ENCODE results near the gene DENND1A.

Gene DENND1A

GRCh38 chr9:123378025-123378424 is 551.9 kb downstream of the DENND1A start:
- 83 to 89% methylated on average over 10 of the region's 10 CpGs for WGBS, 2 experiments (ENCODE audit: insufficient coverage in 2 of 2)
- Histone ChIP-seq H3K9me3 (ENCODE audit: control insufficient read depth, low read length) (no peaks in the 10 kb centered on the region), H3K4me1 (ENCODE audit: control insufficient read depth, insufficient read depth, low read length, poor library complexity, severe bottlenecking) (peaks cover 43% of the 10 kb centered on the region), H3K4me3 (ENCODE audit: extremely low read depth, insufficient read depth, low read length, poor library complexity, severe bottlenecking) (no peak overlapping the region), H3K36me3 (ENCODE audit: control insufficient read depth, insufficient read depth, low read length) (peaks cover 24% of the 10 kb centered on the region), H3K27ac (ENCODE audit: low read depth, low read length, severe bottlenecking) (peak overlapping the region; percentile 91)

- Histone ChIP-seq H3K9me3 (ENCODE audit: control insufficient read depth, low read length) (no peaks in the 10 kb centered on the region), H3K36me3 (ENCODE audit: control insufficient read depth, insufficient read depth, low read length) (peaks cover 26% of the 10 kb centered on the region), H3K4me3 (ENCODE audit: extremely low read depth, insufficient read depth, low read length, poor library complexity, severe bottlenecking) (no peak overlapping the region), H3K27ac (ENCODE audit: low read depth, low read length, severe bottlenecking) (peak overlapping the region; percentile 91), H3K4me1 (ENCODE audit: control insufficient read depth, insufficient read depth, low read length, poor library complexity, severe bottlenecking) (peaks cover 48% of the 10 kb centered on the region)
- 84 to 85% methylated on average over 20 of the region's 21 CpGs for WGBS, 2 experiments (ENCODE audit: insufficient coverage in 2 of 2)
Observed at GRCh38 chr9:123377211-123377971, 552.5 kb downstream of the DENND1A start.

GRCh38 chr9:123376218-123377071 is 553.5 kb downstream of the DENND1A start:
- no peaks in the 10 kb centered on the region for H3K9me3 ChIP-seq (ENCODE audit: control insufficient read depth, low read length)
- WGBS, 2 experiments (ENCODE audit: insufficient coverage in 2 of 2): 78 to 90% methylated on average over 21 to 24 of the region's 24 CpGs
- peak overlapping the region; percentile 91 for H3K27ac ChIP-seq (ENCODE audit: low read depth, low read length, severe bottlenecking)
- peaks cover 48% of the 10 kb centered on the region for H3K4me1 ChIP-seq (ENCODE audit: control insufficient read depth, insufficient read depth, low read length, poor library complexity, severe bottlenecking)
- no peak overlapping the region for H3K4me3 ChIP-seq (ENCODE audit: extremely low read depth, insufficient read depth, low read length, poor library complexity, severe bottlenecking)
- peaks cover 35% of the 10 kb centered on the region for H3K36me3 ChIP-seq (ENCODE audit: control insufficient read depth, insufficient read depth, low read length)

GRCh38 chr9:123375469-123376132 is 554.3 kb downstream of the DENND1A start:
- Histone ChIP-seq H3K27ac (ENCODE audit: low read depth, low read length, severe bottlenecking) (peak overlapping the region; percentile 91), H3K36me3 (ENCODE audit: control insufficient read depth, insufficient read depth, low read length) (peaks cover 43% of the 10 kb centered on the region), H3K4me3 (ENCODE audit: extremely low read depth, insufficient read depth, low read length, poor library complexity, severe bottlenecking) (no peak overlapping the region), H3K9me3 (ENCODE audit: control insufficient read depth, low read length) (no peaks in the 10 kb centered on the region), H3K4me1 (ENCODE audit: control insufficient read depth, insufficient read depth, low read length, poor library complexity, severe bottlenecking) (peaks cover 48% of the 10 kb centered on the region)
- WGBS, 2 experiments (ENCODE audit: insufficient coverage in 2 of 2): 45 to 59% methylated on average over 9 of the region's 14 CpGs

GRCh38 chr9:123373946-123374345 is 556.0 kb downstream of the DENND1A start:
- Histone ChIP-seq H3K27ac (ENCODE audit: low read depth, low read length, severe bottlenecking) (peak overlapping the region; percentile 91), H3K4me1 (ENCODE audit: control insufficient read depth, insufficient read depth, low read length, poor library complexity, severe bottlenecking) (peaks cover 48% of the 10 kb centered on the region), H3K36me3 (ENCODE audit: control insufficient read depth, insufficient read depth, low read length) (peaks cover 48% of the 10 kb centered on the region), H3K4me3 (ENCODE audit: extremely low read depth, insufficient read depth, low read length, poor library complexity, severe bottlenecking) (no peak overlapping the region), H3K9me3 (ENCODE audit: control insufficient read depth, low read length) (no peaks in the 10 kb centered on the region)
- 0% methylated on average over 1 of the region's 10 CpGs; no CpG with 5 or more reads in 1 of the 2 experiments for WGBS, 2 experiments (ENCODE audit: insufficient coverage in 2 of 2)

GRCh38 chr9:123373447-123373923 is 556.4 kb downstream of the DENND1A start:
- H3K9me3 ChIP-seq (ENCODE audit: control insufficient read depth, low read length): no peaks in the 10 kb centered on the region
- H3K4me1 ChIP-seq (ENCODE audit: control insufficient read depth, insufficient read depth, low read length, poor library complexity, severe bottlenecking): peaks cover 52% of the 10 kb centered on the region
- H3K4me3 ChIP-seq (ENCODE audit: extremely low read depth, insufficient read depth, low read length, poor library complexity, severe bottlenecking): no peak overlapping the region
- H3K36me3 ChIP-seq (ENCODE audit: control insufficient read depth, insufficient read depth, low read length): peaks cover 48% of the 10 kb centered on the region
- WGBS, 2 experiments (ENCODE audit: insufficient coverage in 2 of 2): 15 to 16% methylated on average over 37 to 53 of the region's 60 CpGs
- peak overlapping the region; percentile 91 for H3K27ac ChIP-seq (ENCODE audit: low read depth, low read length, severe bottlenecking)

- H3K4me3 ChIP-seq (ENCODE audit: extremely low read depth, insufficient read depth, low read length, poor library complexity, severe bottlenecking): no peak overlapping the region
- peaks cover 56% of the 10 kb centered on the region for H3K4me1 ChIP-seq (ENCODE audit: control insufficient read depth, insufficient read depth, low read length, poor library complexity, severe bottlenecking)
- 41 to 42% methylated on average over 39 to 50 of the region's 58 CpGs for WGBS, 2 experiments (ENCODE audit: insufficient coverage in 2 of 2)
- no peaks in the 10 kb centered on the region for H3K9me3 ChIP-seq (ENCODE audit: control insufficient read depth, low read length)
- H3K36me3 ChIP-seq (ENCODE audit: control insufficient read depth, insufficient read depth, low read length): peaks cover 48% of the 10 kb centered on the region
- peak overlapping the region; percentile 91 for H3K27ac ChIP-seq (ENCODE audit: low read depth, low read length, severe bottlenecking)
Observed at GRCh38 chr9:123372766-123373446, 557.0 kb downstream of the DENND1A start.

- H3K4me3 ChIP-seq (ENCODE audit: extremely low read depth, insufficient read depth, low read length, poor library complexity, severe bottlenecking): no peak overlapping the region
- H3K27ac ChIP-seq (ENCODE audit: low read depth, low read length, severe bottlenecking): no peak overlapping the region
- WGBS, 2 experiments (ENCODE audit: insufficient coverage in 2 of 2): 92 to 96% methylated on average over 8 to 14 of the region's 14 CpGs
- peaks cover 50% of the 10 kb centered on the region for H3K4me1 ChIP-seq (ENCODE audit: control insufficient read depth, insufficient read depth, low read length, poor library complexity, severe bottlenecking)
- H3K36me3 ChIP-seq (ENCODE audit: control insufficient read depth, insufficient read depth, low read length): peaks cover 49% of the 10 kb centered on the region
- H3K9me3 ChIP-seq (ENCODE audit: control insufficient read depth, low read length): no peaks in the 10 kb centered on the region
Observed at GRCh38 chr9:123371805-123372590, 557.9 kb downstream of the DENND1A start.

- Histone ChIP-seq H3K27ac (ENCODE audit: low read depth, low read length, severe bottlenecking) (no peak overlapping the region), H3K4me3 (ENCODE audit: extremely low read depth, insufficient read depth, low read length, poor library complexity, severe bottlenecking) (no peak overlapping the region), H3K9me3 (ENCODE audit: control insufficient read depth, low read length) (no peaks in the 10 kb centered on the region), H3K36me3 (ENCODE audit: control insufficient read depth, insufficient read depth, low read length) (peaks cover 49% of the 10 kb centered on the region), H3K4me1 (ENCODE audit: control insufficient read depth, insufficient read depth, low read length, poor library complexity, severe bottlenecking) (peaks cover 42% of the 10 kb centered on the region)
- 88 to 93% methylated on average over 9 to 12 of the region's 18 CpGs for WGBS, 2 experiments (ENCODE audit: insufficient coverage in 2 of 2)
Observed at GRCh38 chr9:123371228-123371584, 558.7 kb downstream of the DENND1A start.
